NCI-H1417 treated with DMSO at 0.1 percent for 48 hours (cell line): ENCODE data around the gene SP110.
"Not testable (repeated sequence)": the region's sequence is repeated elsewhere in the genome, so short reads cannot be mapped to it uniquely, and the experiment has no call there.

Experiments
- DNase-seq: peaks from one replicate; lab custom pipeline; 2025; lab: John Stamatoyannopoulos, UW

The SP110 gene

GRCh38 chr2:230219419-230220331 lies at the start of gene SP110:
Gene SP110, minus strand, starts transcription at chr2:230219984. Its CDS starts 3,057 bp downstream, at chr2:230216927.
- DNase-seq, result no peak

- no peak for DNase-seq
These were observed 48.9 kb upstream of the SP110 start for GRCh38 chr2:230268606-230269243.

- no peak for DNase-seq
These were observed 47.8 kb upstream of the SP110 start for GRCh38 chr2:230267556-230267955.

- no peak for DNase-seq
These were observed 47.3 kb upstream of the SP110 start for GRCh38 chr2:230267059-230267458.

- no peak for DNase-seq
These were observed 46.9 kb upstream of the SP110 start for GRCh38 chr2:230266638-230267037.

- DNase-seq, result not testable (repeated sequence)
These were observed 45.2 kb upstream of the SP110 start for GRCh38 chr2:230264945-230265344.

GRCh38 chr2:230262246-230262645 lies 42.5 kb upstream of the SP110 start:
- DNase-seq, result no peak

GRCh38 chr2:230258483-230258882 lies 38.7 kb upstream of the SP110 start:
- DNase-seq, result no peak

- DNase-seq, result no peak
These were observed 37.0 kb upstream of the SP110 start for GRCh38 chr2:230256733-230257332.

GRCh38 chr2:230254152-230254881 lies 34.5 kb upstream of the SP110 start:
- no peak for DNase-seq

- DNase-seq, result no peak
These were observed 30.4 kb upstream of the SP110 start for GRCh38 chr2:230250231-230250630.

GRCh38 chr2:230246206-230246605 lies 26.4 kb upstream of the SP110 start:
- no peak for DNase-seq

- DNase-seq, result no peak
These were observed 24.4 kb upstream of the SP110 start for GRCh38 chr2:230244211-230244610.

- DNase-seq, result no peak
These were observed 15.1 kb upstream of the SP110 start for GRCh38 chr2:230234845-230235244.

GRCh38 chr2:230234122-230234722 lies 14.4 kb upstream of the SP110 start:
- no peak for DNase-seq

GRCh38 chr2:230231251-230231650 lies 11.5 kb upstream of the SP110 start:
- DNase-seq, result no peak

- no peak for DNase-seq
These were observed 10.9 kb upstream of the SP110 start for GRCh38 chr2:230230496-230231200.

GRCh38 chr2:230230087-230230486 lies 10.3 kb upstream of the SP110 start:
- no peak for DNase-seq

GRCh38 chr2:230227216-230227615 lies 7.4 kb upstream of the SP110 start:
- no peak for DNase-seq

GRCh38 chr2:230226051-230226551 lies 6.3 kb upstream of the SP110 start:
- no peak for DNase-seq

- no peak for DNase-seq
These were observed 5.7 kb upstream of the SP110 start, which contains the start of gene SP140 for GRCh38 chr2:230225486-230225885. Gene SP140, plus strand, starts transcription at chr2:230225736. Its CDS starts 109 bp downstream, at chr2:230225845.
